Measurements from ENCODE around the gene GOLGA5. TPM values are rescaled to one million over a fixed set of nuclear protein-coding genes. Genes with fewer than 3 reads are reported as not detected.

Gene GOLGA5
- total RNA-seq, 2 donors from 2014 or later: 42.2 to 44.1 TPM

Other genes starting within 250 kb of the GOLGA5 start
- 100 to 1,000 TPM in 1 of 2 donors, 10 to 100 TPM in 1; 70.8 to 125 TPM for gene LGMN, start 45.7 kb upstream of the GOLGA5 start, total RNA-seq
- 100 to 1,000 TPM; 218 to 343 TPM for gene CHGA, start 128.8 kb downstream of the GOLGA5 start, total RNA-seq